ENCODE results near the gene NRG3. TPM values are rescaled to one million over a fixed set of nuclear protein-coding genes. Genes with fewer than 3 reads are reported as not detected.

Gene NRG3
- total RNA-seq, 1 experiment from 2014 or later = not detected

GRCh38 chr10:82867056-82867455 is 992.1 kb downstream of the NRG3 start:
- no peak overlapping the region for H3K4me2 ChIP-seq (ENCODE audit: low read length)
- intact Hi-C loops (cut with micrococcal nuclease) = no loop called here
- RAD21 ChIA-PET (ENCODE audit: low non-redundant PET in 1 of 2, low total read pairs in 2 of 2, uncharacterized antibody in 2 of 2, unreplicated experiment in 2 of 2) = no interaction called here
- no peaks in the 10 kb centered on the region for H3K79me2 ChIP-seq (ENCODE audit: insufficient read depth, low read length)
- DNase-seq (ENCODE audit: low read depth, low spot score) (no peak), ATAC-seq (no peak)
- no peaks in the 10 kb centered on the region for H3K9me2 ChIP-seq (ENCODE audit: insufficient read depth)
- H3K9ac ChIP-seq (ENCODE audit: low read length) = no peak overlapping the region
- H4K20me1 ChIP-seq (ENCODE audit: insufficient read depth) = no peaks in the 10 kb centered on the region
- no peak overlapping the region for H2AFZ ChIP-seq (ENCODE audit: low read depth, low read length, poor library complexity, severe bottlenecking)
- H3K9me3 ChIP-seq (ENCODE audit: control insufficient read depth in 1 of 2, insufficient read depth in 1 of 2, low read depth in 1 of 2, low read length in 2 of 2) = peaks cover 5 to 20% of the 10 kb centered on the region in 2 experiments; a peak in 2 of 4 replicates
- H3K4me3 ChIP-seq (replicated peaks in 1 of 2; ENCODE audit: low read depth in 1 of 2, low read length in 2 of 2) = no peak overlapping the region
- no peak overlapping the region for H3K27ac ChIP-seq (ENCODE audit: low read depth, low read length)
- POLR2A ChIA-PET = no interaction called here
- CTCF ChIA-PET = no interaction called here
- H3K4me1 ChIP-seq (ENCODE audit: control insufficient read depth in 1 of 2, insufficient read depth in 2 of 2, low read length in 2 of 2) = no peaks in the 10 kb centered on the region
- BruUV-seq (replicated peaks) = no TSS peak
- no peaks in the 10 kb centered on the region for H3K36me3 ChIP-seq (ENCODE audit: control insufficient read depth in 1 of 2, insufficient read depth in 2 of 2, low read length in 2 of 2)
- H3K27me3 ChIP-seq (ENCODE audit: insufficient read depth, low read length) = no peaks in the 10 kb centered on the region
- TF ChIP-seq EGR1 (IDR thresholded peaks at IDR 0.05; ENCODE audit: low read depth) (no peak), REST (IDR thresholded peaks at IDR 0.05; ENCODE audit: low read depth) (no peak), POLR2AphosphoS5 (IDR thresholded peaks at IDR 0.05; ENCODE audit: low read depth, low read length) (no peak), CBX3 (IDR thresholded peaks at IDR 0.05; ENCODE audit: low read depth) (no peak), TCF7L2 (IDR thresholded peaks at IDR 0.05; ENCODE audit: borderline replicate concordance, extremely low read depth, insufficient read depth, insufficient read length) (no peak), YY1 (IDR thresholded peaks at IDR 0.05; ENCODE audit: extremely low read depth, insufficient replicate concordance, low read depth, low read length) (no peak), EZH2 (IDR thresholded peaks at IDR 0.05) (no peak), RAD21 (IDR thresholded peaks at IDR 0.05; ENCODE audit: low read depth) (no peak)
